Right ventricle myocardium inferior (tissue), 1 donor: Measurements from ENCODE around the gene DMRT3. TPM values are rescaled to one million over a fixed set of nuclear protein-coding genes. Genes with fewer than 3 reads are reported as not detected.

Experiments
- ATAC-seq: fragments of 200-7000 bp; cut with Tn5 transposase; one replicate; pipeline ENCODE4 v1.9.1; 2020; ENCODE audit warnings: mild to moderate bottlenecking, moderate library complexity
- DNase-seq: peaks from one replicate; pipeline ENCODE4 v3.0.0; 2021; ENCODE audit errors: missing footprints
- intact Hi-C: fragments of 100-400 bp; cut with DNase I; formaldehyde crosslinking; loops from one replicate; pipeline ENCODE4 v1.11.0; 2022
- total RNA-seq: library from RNA; stranded (reverse); fragmentation: NEBNext Ultra II Directional; extraction: Animal tissue kit (Norgen Biotek cat#: 25700); gene quantifications from one replicate; pipeline ENCODE4 v1.2.1, GENCODE V29; 2021
- donor health status: DM: no; HTN: yes; CAD: no; lungs with severe emphysema.

DMRT3 gene
- total RNA-seq, 1 donor from 2014 or later, result not detected

DNA sequence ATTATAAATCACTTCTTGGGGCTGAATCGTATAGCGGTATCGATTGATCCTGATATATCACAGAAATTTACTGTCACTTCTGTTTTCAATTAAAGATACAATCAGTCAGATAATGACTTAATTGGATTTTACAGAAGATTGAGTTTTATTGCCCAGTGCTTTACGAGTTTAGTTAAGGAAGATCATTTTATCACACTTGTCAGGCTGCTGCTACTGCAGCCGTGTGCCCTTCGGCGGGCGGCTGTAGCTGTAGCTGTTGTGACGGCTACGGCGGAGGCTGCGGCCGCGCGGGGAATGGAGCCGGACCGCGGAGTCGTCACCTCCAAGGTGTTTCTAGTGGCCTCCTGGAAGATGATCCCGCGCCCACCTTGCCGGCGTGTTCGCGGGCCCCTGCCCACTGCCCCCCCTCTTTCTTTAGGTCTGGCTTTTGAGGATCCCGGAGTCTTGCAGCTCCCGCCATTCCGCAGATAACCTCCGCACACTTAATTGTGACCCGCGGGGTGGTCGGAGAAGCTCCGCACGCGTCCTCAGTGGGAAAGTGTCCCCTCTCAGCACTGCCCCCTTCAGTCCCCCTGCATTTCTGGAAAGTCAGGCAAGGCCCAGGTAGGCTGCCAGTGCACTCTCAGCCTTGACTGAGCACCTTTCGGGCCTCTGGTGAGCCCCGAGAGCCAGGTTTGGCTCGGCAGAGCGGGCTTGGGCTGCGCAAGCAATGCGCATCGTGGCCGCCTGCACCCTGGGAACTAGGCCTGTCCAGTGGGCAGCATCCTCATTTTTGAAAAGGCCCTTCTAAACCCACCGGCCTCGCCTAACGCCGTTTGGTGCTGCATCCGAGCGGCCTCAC is 6.9 kb upstream of the DMRT3 start:
- intact Hi-C loops, result no loop called here
- DNase-seq (no peak), ATAC-seq (no peak)

DNA sequence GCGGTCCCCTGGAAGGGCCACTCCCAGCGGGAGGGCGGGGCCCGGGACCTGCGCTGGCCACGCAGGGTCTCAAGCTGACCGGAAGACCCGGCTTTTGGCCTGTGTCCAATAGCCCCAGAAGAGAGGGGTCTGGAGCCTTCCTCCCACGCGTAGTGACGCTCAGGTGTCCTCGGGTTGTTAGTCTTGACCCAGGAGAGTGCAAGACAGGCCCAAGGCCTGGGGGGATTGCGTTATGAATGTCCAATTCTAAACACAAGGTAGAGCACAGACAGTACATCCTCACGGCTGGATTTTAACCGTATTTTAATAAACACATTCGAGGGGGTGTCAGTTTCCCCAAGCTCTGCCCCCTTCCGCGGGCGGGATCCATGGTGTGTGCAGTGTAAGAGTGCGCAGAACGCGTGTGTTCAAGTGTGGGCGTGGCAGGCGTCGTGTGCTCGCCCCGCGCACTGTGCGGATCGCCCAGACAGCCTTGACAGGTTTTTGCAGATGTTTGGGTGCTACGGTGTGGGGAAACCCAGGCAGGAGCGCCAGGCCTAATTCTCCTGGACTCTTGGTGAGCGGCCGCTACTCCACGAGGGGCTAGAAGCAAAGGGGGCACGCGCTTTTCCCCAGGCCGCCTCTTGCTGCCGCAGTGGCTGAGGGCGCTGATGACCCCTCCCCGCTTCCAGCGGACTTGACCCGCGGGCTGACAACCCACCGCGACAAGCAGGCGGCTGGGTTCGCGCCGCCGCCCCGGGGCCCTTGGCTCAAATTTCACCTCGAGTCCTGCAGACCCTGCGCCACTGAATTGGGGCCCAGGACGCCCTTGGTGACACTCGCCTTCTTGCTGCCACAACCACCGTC is 6.1 kb upstream of the DMRT3 start:
- ATAC-seq, result no peak
- DNase-seq, result no peak
- intact Hi-C loops, result no loop called here

DNA sequence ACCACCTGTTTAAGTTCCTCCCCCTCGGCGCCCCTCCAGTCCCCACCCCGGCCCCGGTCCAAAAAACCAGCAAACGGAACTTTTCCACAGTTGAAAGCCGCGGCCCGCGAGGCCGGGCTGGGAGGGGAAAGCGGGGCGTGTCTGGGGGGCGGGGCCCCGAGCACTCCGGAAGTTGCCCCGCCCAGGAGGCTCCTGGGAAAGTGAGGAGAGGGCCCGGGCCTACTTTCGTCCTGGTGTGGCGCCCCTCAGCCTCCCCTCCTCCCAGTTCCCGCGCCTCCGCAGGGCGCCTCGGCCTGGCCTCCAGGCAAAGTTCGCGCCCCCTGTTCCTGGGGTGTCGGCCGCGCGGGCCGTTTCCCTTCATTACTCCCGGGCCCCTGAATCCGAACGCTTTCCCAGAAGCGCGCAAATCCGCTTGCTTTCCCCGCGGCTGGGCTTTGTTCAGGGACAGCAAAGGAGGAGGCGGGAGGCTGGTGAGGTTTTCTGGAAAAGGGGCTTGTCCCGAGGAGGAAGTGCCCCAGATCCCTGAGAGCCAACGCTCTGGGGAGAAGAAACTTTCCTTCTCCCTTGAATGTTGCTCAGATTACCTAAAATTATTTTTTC is 4.5 kb upstream of the DMRT3 start:
- ATAC-seq, result no peak
- no peak for DNase-seq

DNA sequence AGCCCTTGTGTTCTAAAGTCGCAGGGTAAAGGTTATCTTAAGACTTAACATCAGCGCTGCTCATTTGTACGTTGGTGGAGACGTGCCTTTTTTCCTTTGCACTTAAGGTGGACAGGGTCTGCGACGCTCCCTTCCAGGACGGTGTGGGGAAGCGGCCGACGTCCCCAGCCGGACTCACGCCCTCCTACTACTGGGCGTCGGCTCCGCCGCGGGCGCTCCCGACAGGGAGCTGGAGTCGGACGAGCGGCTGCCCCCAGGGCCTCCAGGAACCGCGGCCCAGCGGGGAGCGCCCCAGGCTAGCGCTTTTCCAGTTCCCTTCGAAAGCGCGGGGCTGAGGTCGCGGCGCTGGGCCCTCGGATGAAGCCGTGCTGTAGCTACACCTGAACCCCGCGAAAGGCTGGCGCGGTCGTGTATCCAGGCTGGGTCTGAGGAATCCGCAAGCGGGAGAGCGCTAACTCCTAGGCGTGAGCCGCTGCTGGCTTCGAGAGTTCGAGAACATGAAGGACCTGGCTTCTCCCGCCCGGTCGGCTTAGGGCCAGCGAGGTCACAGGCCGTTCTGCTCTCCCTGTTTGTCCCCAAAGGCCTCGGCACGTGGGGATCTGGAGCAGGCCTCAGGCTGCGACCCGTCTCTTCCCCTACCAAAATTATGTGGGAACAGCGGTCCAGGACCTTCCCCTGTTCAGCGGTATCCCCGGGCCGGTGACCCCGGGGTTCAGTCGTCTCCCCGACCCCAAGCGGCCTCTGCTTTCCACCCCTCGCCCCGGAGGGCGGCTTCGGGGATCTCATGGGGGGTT is 3.8 kb upstream of the DMRT3 start:
- DNase-seq, result no peak
- no peak for ATAC-seq
- intact Hi-C loops, result no loop called here

More for the DNA sequence above, 4.5 kb upstream of the DMRT3 start:
- intact Hi-C loops, result no loop called here

DNA sequence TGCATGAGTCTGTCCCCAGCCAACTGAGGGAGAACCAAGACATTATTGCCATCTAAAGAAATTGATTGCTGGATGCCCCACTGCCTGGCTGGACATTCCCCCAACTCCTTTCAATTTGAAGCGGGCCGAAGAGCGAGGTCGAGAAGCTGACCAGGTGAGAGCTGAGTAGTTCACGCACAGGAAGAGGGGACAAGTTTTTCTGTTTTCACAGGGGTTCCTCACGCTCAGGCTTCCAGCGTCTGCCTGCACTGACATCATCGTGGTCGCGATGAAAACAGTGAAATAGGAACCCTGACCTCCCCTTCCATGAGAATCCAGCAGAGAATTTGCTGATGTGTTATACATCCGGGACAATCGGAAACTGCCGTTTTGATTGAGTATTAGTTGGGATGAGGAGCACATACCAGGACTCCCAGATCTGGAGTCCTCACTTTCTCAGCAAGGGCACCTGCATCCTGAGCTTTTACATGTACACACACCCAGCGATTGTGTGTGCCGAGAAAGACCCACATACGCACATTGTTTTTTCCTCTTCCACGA is 3.1 kb upstream of the DMRT3 start:
- no peak for DNase-seq
- intact Hi-C loops, result no loop called here
- ATAC-seq, result no peak

DNA sequence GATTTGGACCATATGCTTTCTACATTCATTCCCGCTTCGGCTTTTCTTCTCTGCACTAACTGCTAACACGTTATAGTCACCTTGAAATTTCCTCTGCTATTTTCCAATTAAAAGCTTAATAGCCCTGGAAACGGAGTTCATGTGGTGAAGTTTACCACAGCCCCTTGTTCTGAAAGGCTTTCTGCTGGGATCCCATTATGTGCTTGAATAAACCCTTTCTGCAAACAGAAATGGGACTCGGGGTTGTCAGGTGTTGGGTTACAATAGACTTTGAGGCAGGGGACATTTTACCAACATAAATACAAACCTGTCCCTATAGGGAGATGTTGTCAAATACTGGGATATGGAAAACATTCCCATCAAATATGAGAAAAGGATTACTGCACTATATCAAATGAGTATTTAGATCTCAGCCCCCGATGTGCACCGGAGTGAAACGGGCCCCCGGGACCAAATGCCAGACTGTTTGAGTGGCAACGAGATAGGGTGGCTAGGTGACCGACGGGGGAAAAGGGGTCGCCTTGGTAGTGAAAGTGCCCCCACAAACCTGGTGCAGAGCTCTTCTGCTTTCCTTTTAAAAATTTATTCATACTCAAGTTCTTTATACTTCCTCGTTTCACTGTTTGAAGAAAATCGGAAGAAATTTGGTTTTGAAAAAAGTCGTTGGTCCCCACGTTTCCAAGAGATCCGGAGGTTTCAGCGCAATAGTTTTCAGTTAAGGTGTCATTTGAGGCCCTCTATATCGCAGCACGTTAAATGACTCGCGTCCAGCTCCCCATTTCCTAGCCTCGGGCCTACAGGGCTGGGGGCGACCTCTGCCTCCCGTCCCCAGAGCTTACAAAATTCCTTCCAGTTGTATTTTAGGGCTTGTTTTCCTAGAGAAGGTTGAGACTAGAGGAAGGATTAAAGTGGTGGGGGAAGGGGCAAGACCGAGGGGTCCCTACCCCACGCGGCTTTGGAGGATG is 2.1 kb upstream of the DMRT3 start:
- ATAC-seq (no peak), DNase-seq (no peak)
- intact Hi-C loops, result no loop called here

DNA sequence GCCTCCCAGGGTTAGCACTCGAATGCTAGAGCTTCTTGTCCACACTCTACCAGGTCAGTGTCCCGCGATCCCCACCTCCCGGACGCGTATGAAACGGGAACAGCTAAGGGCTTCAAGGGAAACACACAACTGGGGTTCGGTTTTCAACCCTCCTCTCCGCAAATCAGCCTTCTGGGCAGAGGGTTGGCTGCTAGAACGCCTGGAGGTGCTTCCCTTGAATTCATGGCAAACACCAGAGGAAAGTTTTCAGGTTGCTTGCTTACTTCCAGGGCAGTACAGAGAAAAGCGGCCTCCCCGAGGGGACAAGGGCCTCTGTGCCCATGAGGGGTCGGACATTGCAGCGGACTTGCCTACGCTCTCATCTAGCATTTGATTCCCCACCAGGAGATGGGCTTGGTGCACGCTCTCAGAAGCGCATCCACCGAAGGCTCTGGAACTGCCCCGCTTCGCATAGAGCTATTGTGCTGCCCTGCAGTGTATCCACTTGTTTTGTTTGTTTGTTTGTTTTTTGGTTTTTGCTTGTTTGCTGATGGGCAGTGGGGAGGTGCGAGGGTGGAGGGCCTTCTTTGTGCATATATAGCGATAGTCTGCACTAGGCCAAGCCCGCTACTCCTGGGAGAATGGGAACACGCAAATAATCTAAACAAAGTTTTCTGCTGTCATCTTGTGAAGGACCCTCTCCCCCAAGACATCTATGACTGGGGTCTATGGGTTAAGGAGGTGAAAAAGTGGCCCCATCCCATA is 1.3 kb upstream of the DMRT3 start:
- ATAC-seq, result no peak
- no peak for DNase-seq
- intact Hi-C loops, result no loop called here

DNA sequence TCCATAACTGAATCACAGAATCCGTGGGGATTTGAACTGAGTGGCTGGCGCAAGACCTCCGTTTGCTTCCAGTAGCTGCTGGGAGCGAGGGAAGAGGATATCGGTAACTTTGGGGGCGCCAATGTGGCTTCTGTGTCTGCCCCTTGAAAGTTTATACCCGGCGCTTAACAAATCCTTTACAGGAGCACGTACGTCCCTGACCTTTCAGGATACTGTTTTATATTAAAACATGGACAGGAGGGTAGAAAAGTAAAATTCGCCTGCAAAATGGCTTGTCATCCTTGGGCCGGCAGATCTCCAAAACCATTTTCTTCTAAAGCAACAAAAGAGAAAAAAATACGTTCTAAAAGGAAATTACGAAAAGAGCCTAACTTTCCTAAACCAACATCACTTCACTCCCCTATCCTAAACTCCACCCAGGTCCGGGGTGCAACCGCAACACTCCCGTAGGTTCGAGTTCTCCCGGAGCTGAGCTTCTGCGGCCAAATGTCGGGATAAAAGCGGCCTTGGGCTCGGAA is 656 bp upstream of the DMRT3 start:
- no peak for DNase-seq
- intact Hi-C loops, result no loop called here
- ATAC-seq, result no peak

DNA sequence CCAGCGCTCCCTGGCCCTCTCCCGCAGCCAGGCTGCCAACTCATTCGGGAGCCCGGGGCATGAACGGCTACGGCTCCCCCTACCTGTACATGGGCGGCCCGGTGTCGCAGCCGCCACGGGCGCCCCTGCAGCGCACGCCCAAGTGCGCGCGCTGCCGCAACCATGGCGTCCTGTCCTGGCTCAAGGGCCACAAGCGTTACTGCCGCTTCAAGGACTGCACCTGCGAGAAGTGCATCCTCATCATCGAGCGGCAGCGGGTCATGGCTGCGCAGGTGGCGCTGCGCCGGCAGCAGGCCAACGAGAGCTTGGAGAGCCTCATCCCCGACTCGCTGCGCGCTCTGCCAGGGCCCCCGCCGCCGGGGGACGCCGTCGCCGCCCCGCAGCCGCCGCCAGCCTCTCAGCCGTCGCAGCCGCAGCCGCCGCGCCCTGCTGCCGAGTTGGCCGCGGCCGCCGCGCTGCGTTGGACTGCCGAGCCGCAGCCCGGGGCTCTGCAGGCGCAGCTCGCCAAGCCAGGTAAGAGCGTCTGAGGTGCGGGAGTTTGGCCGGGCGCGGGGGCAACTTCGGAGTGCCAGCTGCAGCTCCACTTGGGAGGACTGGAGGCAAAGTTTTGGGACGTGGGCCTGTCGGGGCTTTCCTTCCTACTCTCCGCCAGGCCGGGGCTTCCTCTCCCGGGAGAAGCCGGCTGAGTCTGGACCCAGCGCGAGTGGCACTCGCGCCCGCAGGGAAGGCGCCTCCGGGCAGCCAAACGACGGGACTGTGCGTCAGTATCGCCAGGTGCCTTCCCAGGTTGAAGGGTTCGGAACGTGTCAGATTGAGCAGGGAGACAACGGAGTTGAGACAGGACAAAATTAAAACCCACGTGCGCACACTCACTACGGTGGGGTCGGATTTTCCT is 735 bp downstream of the DMRT3 start:
- no peak for ATAC-seq
- intact Hi-C loops, result no loop called here
- no peak for DNase-seq

DNA sequence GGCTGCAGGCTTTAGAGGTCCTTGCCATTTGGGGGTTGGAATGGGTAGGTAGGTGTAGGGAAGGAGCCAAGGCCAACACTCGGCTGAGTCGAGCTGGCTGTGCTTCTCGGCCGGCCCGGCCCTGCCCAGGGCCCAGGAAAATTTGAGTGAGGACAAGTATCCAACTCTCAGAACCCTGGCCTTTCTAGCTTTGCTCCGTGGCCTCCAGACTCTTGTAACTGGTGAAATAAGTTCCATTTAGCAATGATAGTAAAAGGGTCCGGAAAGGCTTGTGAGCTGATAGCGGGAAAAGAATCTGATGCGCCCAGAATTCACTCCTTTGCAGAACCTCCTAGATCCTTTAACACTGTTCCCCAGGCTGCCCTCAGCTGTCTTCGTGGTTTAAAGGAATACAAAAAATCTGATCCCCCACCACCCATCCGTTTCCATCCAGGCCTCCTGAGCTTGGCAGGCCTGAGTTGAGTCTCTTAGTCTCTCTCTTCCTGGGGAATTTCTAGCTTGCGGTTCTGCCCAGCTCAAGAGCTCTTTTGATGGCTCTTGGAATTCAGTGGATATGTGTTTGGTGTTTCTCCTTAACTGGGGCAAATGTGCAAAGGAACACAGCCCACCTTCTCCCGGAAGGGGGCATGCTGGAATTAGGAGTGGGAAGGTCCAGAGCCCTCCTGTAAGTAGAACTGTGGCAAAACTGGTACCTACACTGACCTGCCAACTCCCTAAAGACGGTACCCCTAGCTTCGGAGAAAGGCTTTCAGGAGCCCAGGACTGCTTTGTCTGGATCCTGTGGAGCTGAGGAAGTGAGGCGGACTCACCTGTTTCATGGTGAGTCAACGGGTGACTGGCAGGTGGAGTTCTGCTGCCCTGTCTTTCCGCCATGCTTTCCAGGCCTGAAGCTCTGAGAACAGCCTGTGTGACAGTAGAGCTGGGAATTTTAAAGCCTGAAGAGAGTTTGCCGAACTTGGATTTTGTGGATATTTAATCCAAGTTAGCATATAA is 1.7 kb downstream of the DMRT3 start:
- ATAC-seq (no peak), DNase-seq (no peak)
- intact Hi-C loops, result no loop called here

DNA sequence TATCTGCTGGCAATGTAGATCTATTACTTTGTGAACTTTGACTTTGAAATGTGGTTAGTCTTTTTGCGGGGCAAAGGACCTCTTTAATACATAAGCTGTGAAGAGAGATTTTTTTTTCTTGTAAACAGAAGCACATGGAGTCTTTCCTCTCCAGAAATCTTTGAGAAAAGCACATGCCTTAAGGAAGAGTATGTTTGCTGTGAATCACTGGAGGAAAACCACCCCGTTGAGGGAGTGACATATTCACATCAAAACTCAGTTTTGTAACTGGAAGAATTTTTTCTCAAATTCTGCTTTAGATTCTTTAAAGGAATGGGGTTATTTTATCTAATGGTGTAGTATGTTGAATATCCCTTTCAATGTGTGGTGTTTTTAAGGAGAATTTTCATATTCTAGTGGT is 3.5 kb downstream of the DMRT3 start:
- intact Hi-C loops, result no loop called here
- DNase-seq (no peak), ATAC-seq (no peak)

DNA sequence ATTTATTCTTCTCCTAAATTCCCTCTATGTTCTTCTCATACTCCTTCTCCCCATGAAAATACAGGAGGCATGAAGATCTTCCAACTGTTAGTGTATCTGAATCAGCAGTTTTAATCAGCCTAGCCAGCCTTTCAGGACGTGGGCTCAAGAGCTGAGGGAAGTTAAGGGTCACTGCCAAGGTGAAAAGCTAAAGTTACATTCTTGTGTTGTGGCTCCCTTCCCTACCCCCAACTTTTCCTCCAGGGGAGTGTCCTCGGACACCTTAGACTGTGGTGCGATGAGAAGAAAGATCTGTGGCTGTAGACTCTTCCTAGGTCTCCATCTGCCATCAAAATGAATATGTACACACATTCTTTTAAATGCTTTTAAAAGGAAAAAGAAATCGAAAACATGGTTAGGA is 4.2 kb downstream of the DMRT3 start:
- DNase-seq (no peak), ATAC-seq (no peak)
- intact Hi-C loops, result no loop called here

DNA sequence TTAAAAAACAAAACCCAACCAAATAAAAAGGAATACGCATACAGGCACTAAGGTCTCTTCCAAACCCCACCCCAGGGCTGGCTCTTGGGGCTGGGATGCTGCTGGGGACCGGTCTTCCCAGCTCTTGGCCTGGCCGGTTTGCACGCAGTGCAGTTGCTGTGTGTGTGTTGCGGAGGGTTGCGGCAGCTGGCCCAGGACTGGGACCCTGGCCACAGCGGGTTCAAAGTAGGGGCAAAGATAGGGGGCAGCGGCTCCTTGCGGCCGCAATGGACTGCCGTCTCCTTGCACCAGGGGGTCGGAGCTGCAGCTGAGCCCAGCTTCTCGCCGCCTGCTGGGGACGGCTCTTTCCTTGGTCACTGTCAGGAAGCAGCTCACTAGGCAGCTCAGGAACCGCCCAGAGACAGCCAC is 5.0 kb downstream of the DMRT3 start:
- ATAC-seq, result no peak
- intact Hi-C loops, result no loop called here

DNA sequence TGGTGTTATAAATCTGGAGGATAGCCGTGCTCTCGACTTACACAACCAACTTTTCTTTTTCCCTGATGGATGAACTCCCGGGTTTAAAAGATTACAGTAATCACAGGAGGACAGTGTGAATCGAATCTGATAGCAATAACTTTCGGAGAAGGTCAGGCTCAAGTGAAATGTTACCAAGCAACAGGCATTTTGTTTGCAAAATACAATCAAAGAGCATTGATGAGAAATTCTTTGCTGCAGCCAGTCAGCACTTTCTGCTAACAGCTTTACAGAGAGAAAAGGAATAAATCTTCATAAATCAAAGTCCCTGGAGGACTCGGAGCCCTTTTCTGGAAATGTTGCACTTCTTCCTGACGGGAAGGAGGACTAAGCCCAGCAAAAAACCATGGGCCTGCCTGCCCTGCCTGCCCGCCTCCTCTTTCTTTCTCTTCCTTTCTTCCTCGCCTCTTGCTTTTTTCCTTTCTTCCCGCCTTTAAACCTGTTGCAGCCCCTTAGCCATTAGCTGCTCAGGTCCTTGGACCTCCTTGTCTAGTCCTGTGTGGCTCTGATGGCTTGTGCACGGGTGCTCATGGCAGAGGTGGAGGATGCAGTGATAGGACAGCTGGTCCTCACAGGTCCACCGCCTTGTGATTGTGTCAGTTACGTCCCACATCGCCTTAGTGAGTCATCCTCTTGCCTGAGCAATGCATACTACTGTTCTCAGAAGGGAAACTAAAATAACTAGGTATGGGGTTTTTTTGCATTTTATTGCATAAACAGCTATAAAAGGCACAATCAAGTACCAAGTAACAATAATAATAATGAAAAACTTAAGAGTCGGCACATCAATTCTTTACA is 6.2 kb downstream of the DMRT3 start:
- DNase-seq (no peak), ATAC-seq (no peak)
- intact Hi-C loops, result no loop called here

More for the DNA sequence above, 5.0 kb downstream of the DMRT3 start:
- DNase-seq, result no peak
